ENCODE data around the gene MXRA7.
"Not testable (repeated sequence)": the region's sequence is repeated elsewhere in the genome, so short reads cannot be mapped to it uniquely, and the experiment has no call there.

Gene MXRA7

GRCh38 chr17:76747716-76748363 lies 37.1 kb upstream of the MXRA7 start:
- Histone ChIP-seq H3K4me3 (no peak overlapping the region), H3K27ac (peak overlapping the region in 9 of 11 experiments; percentile 24 to 62 (median 51); a peak in 16 of 22 replicates), H3K4me2 (peak overlapping the region; percentile 51 to 81 (median 71)), H3K9me3 (replicated peaks in 1 of 11) (peaks cover 5 to 21% (median 15%) of the 10 kb centered on the region in 11 experiments; a peak in 19 of 22 replicates), H4K20me1 (no peaks in the 10 kb centered on the region), H3K27me3 (no peaks in the 10 kb centered on the region), H3K4me1 (peaks cover 16 to 26% (median 18%) of the 10 kb centered on the region in 10 experiments), H3K36me3 (peaks cover 40 to 69% (median 41%) of the 10 kb centered on the region in 11 experiments), H3K9ac (peak overlapping the region in 8 of 11 experiments; percentile 25 to 70 (median 46); a peak in 12 of 22 replicates)
- no peak for TF ChIP-seq Cebpa-rat (IDR thresholded peaks at IDR 0.05)

- H3K4me2 ChIP-seq: not testable (repeated sequence)
- peaks cover 41 to 79% (median 54%) of the 10 kb centered on the region in 11 experiments for H3K36me3 ChIP-seq
These were observed 35.0 kb upstream of the MXRA7 start for GRCh38 chr17:76745785-76746184.

GRCh38 chr17:76744747-76745146 lies 34.0 kb upstream of the MXRA7 start:
- Histone ChIP-seq H3K4me1 (peaks cover 19 to 33% (median 27%) of the 10 kb centered on the region in 10 experiments), H3K4me2 (no peak overlapping the region), H3K9me3 (replicated peaks in 1 of 11) (peaks cover 5 to 21% (median 15%) of the 10 kb centered on the region in 11 experiments; a peak in 19 of 22 replicates), H3K27ac (no peak overlapping the region), H3K27me3 (no peaks in the 10 kb centered on the region), H4K20me1 (no peaks in the 10 kb centered on the region), H3K9ac (no peak overlapping the region), H3K4me3 (no peak overlapping the region), H3K36me3 (peaks cover 41 to 72% (median 54%) of the 10 kb centered on the region in 11 experiments)
- no peak for TF ChIP-seq Cebpa-rat (IDR thresholded peaks at IDR 0.05)

More at GRCh38 chr17:76745785-76746184, 35.0 kb upstream of the MXRA7 start:
- Histone ChIP-seq H3K4me1 (peaks cover 16 to 26% (median 18%) of the 10 kb centered on the region in 10 experiments), H3K9me3 (replicated peaks in 1 of 11) (peaks cover 5 to 21% (median 15%) of the 10 kb centered on the region in 11 experiments; a peak in 19 of 22 replicates)
- H3K9ac ChIP-seq, H3K27me3 ChIP-seq, H4K20me1 ChIP-seq, H3K27ac ChIP-seq, H3K4me3 ChIP-seq: not testable (repeated sequence)

- Histone ChIP-seq H3K4me2 (no peak overlapping the region), H3K27me3 (no peaks in the 10 kb centered on the region), H3K36me3 (peaks cover 41 to 64% (median 54%) of the 10 kb centered on the region in 11 experiments), H3K27ac (no peak overlapping the region), H3K4me3 (no peak overlapping the region), H3K9ac (no peak overlapping the region), H4K20me1 (no peaks in the 10 kb centered on the region), H3K4me1 (peaks cover 24 to 35% (median 33%) of the 10 kb centered on the region in 10 experiments), H3K9me3 (replicated peaks in 1 of 11) (peaks cover 5 to 21% (median 15%) of the 10 kb centered on the region in 11 experiments; a peak in 19 of 22 replicates)
- TF ChIP-seq Cebpa-rat (IDR thresholded peaks at IDR 0.05): no peak
These were observed 32.2 kb upstream of the MXRA7 start for GRCh38 chr17:76742958-76743357.

GRCh38 chr17:76740329-76741118 lies 29.8 kb upstream of the MXRA7 start:
- peaks cover 34 to 59% (median 47%) of the 10 kb centered on the region in 11 experiments for H3K36me3 ChIP-seq
- no peak overlapping the region for H3K4me3 ChIP-seq
- H3K27ac ChIP-seq: no peak overlapping the region
- H3K9me3 ChIP-seq (replicated peaks in 1 of 11): peaks cover 0 to 10% (median under 1%) of the 10 kb centered on the region in 11 experiments; a peak in 6 of 22 replicates
- H3K4me2 ChIP-seq: peak overlapping the region in 10 of 11 experiments; percentile 1 to 97 (median 82); a peak in 12 of 22 replicates
- H3K4me1 ChIP-seq: peaks cover 14 to 25% (median 22%) of the 10 kb centered on the region in 10 experiments
- no peak for TF ChIP-seq Cebpa-rat (IDR thresholded peaks at IDR 0.05)
- no peaks in the 10 kb centered on the region for H3K27me3 ChIP-seq
- peaks cover 4 to 15% (median 11%) of the 10 kb centered on the region in 11 experiments; a peak in 21 of 22 replicates for H4K20me1 ChIP-seq
- no peak overlapping the region for H3K9ac ChIP-seq

GRCh38 chr17:76739568-76740115 lies 28.9 kb upstream of the MXRA7 start:
- not testable (repeated sequence) for H3K4me3 ChIP-seq; H3K27me3 ChIP-seq; H3K27ac ChIP-seq; H3K9me3 ChIP-seq (replicated peaks in 1 of 11)
- Histone ChIP-seq H3K4me2 (peak overlapping the region; percentile 79 to 97 (median 91); a peak in 19 of 22 replicates), H3K9ac (peak overlapping the region in 2 of 11 experiments; percentile 81 to 100; a peak in 2 of 22 replicates), H3K4me1 (peaks cover 14 to 27% (median 22%) of the 10 kb centered on the region in 10 experiments), H3K36me3 (peaks cover 34 to 59% (median 47%) of the 10 kb centered on the region in 11 experiments), H4K20me1 (peaks cover 13 to 24% (median 20%) of the 10 kb centered on the region in 11 experiments; a peak in 21 of 22 replicates)

- no peak for TF ChIP-seq Cebpa-rat (IDR thresholded peaks at IDR 0.05)
- no peaks in the 10 kb centered on the region for H3K27me3 ChIP-seq
These were observed 27.7 kb upstream of the MXRA7 start for GRCh38 chr17:76738468-76738850.

GRCh38 chr17:76737676-76738467 lies 27.1 kb upstream of the MXRA7 start, which contains the start of gene MFSD11:
TSS of gene MFSD11 (plus strand) at chr17:76738119. CDS start at chr17:76738353, 234 bp downstream.
- H3K9me3 ChIP-seq (replicated peaks in 1 of 11): peaks cover 0 to 9% (median 0%) of the 10 kb centered on the region in 11 experiments; a peak in 3 of 22 replicates
- peak within 1 kb of the TSS; percentile 86 to 97 (median 92) for H3K4me2 ChIP-seq
- H4K20me1 ChIP-seq: peaks cover 31 to 42% (median 38%) of the 10 kb centered on the region in 11 experiments; a peak in 21 of 22 replicates
- H3K36me3 ChIP-seq: peaks cover 35 to 59% (median 47%) of the 10 kb centered on the region in 11 experiments
- peak within 1 kb of the TSS; percentile 87 to 99 (median 98) for H3K27ac ChIP-seq
- H3K27me3 ChIP-seq: no peaks in the 10 kb centered on the region
- peaks cover 29 to 45% (median 36%) of the 10 kb centered on the region in 10 experiments for H3K4me1 ChIP-seq
- peak within 1 kb of the TSS; percentile 81 to 99 (median 95) for H3K4me3 ChIP-seq
- peak within 1 kb of the TSS; percentile 94 to 100 (median 99) for H3K9ac ChIP-seq
- no peak for TF ChIP-seq Cebpa-rat (IDR thresholded peaks at IDR 0.05)

More at GRCh38 chr17:76738468-76738850, 27.7 kb upstream of the MXRA7 start:
- Histone ChIP-seq H4K20me1 (peaks cover 25 to 36% (median 32%) of the 10 kb centered on the region in 11 experiments; a peak in 21 of 22 replicates), H3K27ac (peak overlapping the region; percentile 79 to 99 (median 98); a peak in 21 of 22 replicates), H3K4me1 (peaks cover 23 to 39% (median 30%) of the 10 kb centered on the region in 10 experiments), H3K9me3 (replicated peaks in 1 of 11) (peaks cover 0 to 9% (median 0%) of the 10 kb centered on the region in 11 experiments; a peak in 3 of 22 replicates), H3K4me3 (peak overlapping the region; percentile 81 to 99 (median 95)), H3K36me3 (peaks cover 34 to 59% (median 47%) of the 10 kb centered on the region in 11 experiments), H3K9ac (peak overlapping the region; percentile 81 to 100 (median 99)), H3K4me2 (peak overlapping the region; percentile 79 to 97 (median 91))

All from BLaER1 treated with 17β-estradiol and CSF1 and Interleukin-3, amounts not matched to agents 10 nM and 100 nM (cell line).